ENCODE measurements around the gene CYFIP1. TPM values are rescaled to one million over a fixed set of nuclear protein-coding genes. Genes with fewer than 3 reads are reported as not detected.

Gene CYFIP1
- total and polyA plus RNA-seq, 7 experiments from 2014 or later, result 0.40 to 37.8 (median 10.0) TPM

- H3K9me3 Mint-ChIP-seq, result no peaks in the 10 kb centered on the region
- Histone ChIP-seq H3K27ac (ENCODE audit: low read depth, low read length) (no peak overlapping the region), H3K4me1 (ENCODE audit: control insufficient read depth in 2 of 2, insufficient read depth in 2 of 2, low read length in 2 of 2) (no peaks in the 10 kb centered on the region), H3K4me3 (ENCODE audit: low read length) (no peak overlapping the region), H3K9me3 (ENCODE audit: control insufficient read depth in 2 of 3, low read length in 3 of 3) (no peaks in the 10 kb centered on the region), H3K27me3 (ENCODE audit: control insufficient read depth in 2 of 2, insufficient read depth in 2 of 2, low read length in 2 of 2) (no peaks in the 10 kb centered on the region), H3K36me3 (ENCODE audit: control insufficient read depth in 2 of 3, insufficient read depth in 3 of 3, low read length in 3 of 3) (no peaks in the 10 kb centered on the region)
- DNase-seq, result no peak
- no peak for ATAC-seq
- POLR2A ChIA-PET, result no interaction called here
- H3K4me1 Mint-ChIP-seq, result peaks cover 0 to 6% (median 0%) of the 10 kb centered on the region in 7 donors
- H3K4me3 Mint-ChIP-seq, result no peak overlapping the region
- no peaks in the 10 kb centered on the region for H3K36me3 Mint-ChIP-seq
- H3K27ac Mint-ChIP-seq, result no peak overlapping the region
- H3K27me3 Mint-ChIP-seq, result no peaks in the 10 kb centered on the region
- intact Hi-C loops (cut with micrococcal nuclease), result no loop called here
- CTCF ChIA-PET, result no interaction called here
Measured at GRCh38 chr15:22891426-22892210, 88.5 kb downstream of the CYFIP1 start.

GRCh38 chr15:22890296-22890695 is 89.9 kb downstream of the CYFIP1 start:
- Mint-ChIP-seq H3K36me3 (no peaks in the 10 kb centered on the region), H3K27ac (no peak overlapping the region), H3K4me3 (no peak overlapping the region), H3K4me1 (peaks cover 0 to 2% (median 0%) of the 10 kb centered on the region in 7 donors), H3K27me3 (no peaks in the 10 kb centered on the region), H3K9me3 (no peaks in the 10 kb centered on the region)
- Histone ChIP-seq H3K4me3 (ENCODE audit: low read length) (no peak overlapping the region), H3K36me3 (ENCODE audit: control insufficient read depth in 2 of 3, insufficient read depth in 3 of 3, low read length in 3 of 3) (no peaks in the 10 kb centered on the region), H3K27ac (ENCODE audit: low read depth, low read length) (no peak overlapping the region), H3K27me3 (ENCODE audit: control insufficient read depth in 2 of 2, insufficient read depth in 2 of 2, low read length in 2 of 2) (no peaks in the 10 kb centered on the region), H3K4me1 (ENCODE audit: control insufficient read depth in 2 of 2, insufficient read depth in 2 of 2, low read length in 2 of 2) (no peaks in the 10 kb centered on the region), H3K9me3 (ENCODE audit: control insufficient read depth in 2 of 3, low read length in 3 of 3) (no peaks in the 10 kb centered on the region)
- CTCF ChIA-PET, result no interaction called here
- no peak for DNase-seq
- POLR2A ChIA-PET, result no interaction called here
- ATAC-seq, result no peak
- intact Hi-C loops (cut with micrococcal nuclease), result no loop called here

DNA sequence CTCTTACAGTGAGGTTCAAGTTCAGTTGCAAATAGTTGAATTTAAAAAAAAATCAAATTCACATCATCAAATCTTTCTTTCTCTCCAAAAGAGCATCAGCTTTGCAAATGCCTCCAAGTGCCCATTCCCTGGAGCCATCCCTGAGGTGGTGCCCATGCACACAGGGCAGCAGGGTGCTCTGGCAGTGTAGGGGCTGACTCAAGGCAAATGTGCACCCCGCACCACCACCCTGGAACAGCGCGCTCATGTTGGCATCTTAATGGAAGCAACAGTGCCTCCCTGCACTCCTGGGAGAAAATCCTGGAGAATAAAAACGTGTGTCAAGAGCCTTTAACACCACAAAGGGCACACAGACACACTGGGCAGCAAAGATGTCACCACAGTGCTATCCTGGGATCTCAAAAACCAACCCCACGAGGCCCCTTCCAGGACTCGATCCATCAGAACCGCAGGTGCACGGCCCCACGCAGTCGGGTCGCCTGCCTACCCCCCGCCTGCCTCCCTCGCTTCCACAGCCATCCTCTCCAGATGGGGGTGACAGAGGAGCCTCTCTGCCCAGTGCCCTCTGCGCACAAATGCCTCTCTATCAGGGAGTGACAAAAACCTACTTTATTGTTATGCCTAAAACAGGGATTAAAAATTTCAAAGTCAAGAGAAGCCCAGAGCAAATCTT is 90.9 kb downstream of the CYFIP1 start:
- no peaks in the 10 kb centered on the region for H3K27me3 ChIP-seq (ENCODE audit: control insufficient read depth in 2 of 2, insufficient read depth in 2 of 2, low read length in 2 of 2)
- no peaks in the 10 kb centered on the region for H3K4me1 ChIP-seq (ENCODE audit: control insufficient read depth in 2 of 2, insufficient read depth in 2 of 2, low read length in 2 of 2)
- H3K36me3 ChIP-seq (ENCODE audit: control insufficient read depth in 2 of 3, insufficient read depth in 3 of 3, low read length in 3 of 3), result no peaks in the 10 kb centered on the region
- DNase-seq (no peak), ATAC-seq (no peak)
- intact Hi-C loops (cut with micrococcal nuclease), result no loop called here
- Mint-ChIP-seq H3K27ac (no peak overlapping the region), H3K4me1 (no peaks in the 10 kb centered on the region), H3K27me3 (no peaks in the 10 kb centered on the region), H3K36me3 (no peaks in the 10 kb centered on the region), H3K9me3 (no peaks in the 10 kb centered on the region), H3K4me3 (no peak overlapping the region)
- H3K9me3 ChIP-seq (ENCODE audit: control insufficient read depth in 2 of 3, low read length in 3 of 3), result no peaks in the 10 kb centered on the region
- H3K4me3 ChIP-seq (ENCODE audit: low read length), result no peak overlapping the region
- ChIA-PET POLR2A (no interaction called here), CTCF (no interaction called here)
- no peak overlapping the region for H3K27ac ChIP-seq (ENCODE audit: low read depth, low read length)

DNA sequence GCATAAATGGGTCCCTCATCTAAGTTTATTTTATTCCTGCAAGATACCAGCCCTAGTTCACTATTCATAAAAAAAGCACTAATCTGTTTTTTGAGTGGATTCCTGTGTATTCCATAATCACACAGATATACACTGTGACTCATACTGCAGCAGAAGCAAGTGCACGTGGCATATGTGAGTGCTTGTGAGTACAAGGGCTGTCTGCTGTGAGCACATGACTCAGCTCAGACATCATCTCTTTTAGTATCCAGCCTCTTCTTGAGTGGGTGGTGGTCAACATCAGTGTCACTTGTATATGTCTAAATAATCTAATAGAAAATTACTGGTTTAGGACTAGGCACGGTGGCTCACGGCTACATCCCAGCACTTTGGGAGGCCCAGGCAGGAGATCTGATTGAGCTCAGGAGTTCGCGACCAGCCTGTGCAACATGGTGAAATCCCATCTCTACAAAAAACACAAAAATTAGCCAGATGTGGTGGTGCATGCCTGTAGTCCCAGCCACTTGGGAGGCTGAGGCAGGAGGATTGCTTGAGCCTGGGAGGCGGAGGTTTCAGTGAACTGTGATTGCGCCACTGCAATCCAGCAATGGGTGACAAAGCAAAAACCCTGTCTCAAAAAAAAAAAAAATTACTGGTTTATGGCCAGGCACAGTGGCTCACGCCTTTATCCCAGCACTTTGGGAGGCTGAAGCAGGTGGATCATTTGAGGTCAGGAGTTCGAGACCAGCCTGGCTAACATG is 91.9 kb downstream of the CYFIP1 start:
- ATAC-seq, result no peak
- H3K4me3 ChIP-seq (ENCODE audit: low read length), result no peak overlapping the region
- intact Hi-C loops (cut with micrococcal nuclease), result no loop called here
- Mint-ChIP-seq H3K36me3 (no peaks in the 10 kb centered on the region), H3K9me3 (no peaks in the 10 kb centered on the region), H3K27ac (no peak overlapping the region), H3K4me1 (no peaks in the 10 kb centered on the region), H3K27me3 (no peaks in the 10 kb centered on the region), H3K4me3 (no peak overlapping the region)
- H3K27ac ChIP-seq (ENCODE audit: low read depth, low read length), result no peak overlapping the region
- no peak for DNase-seq
- H3K9me3 ChIP-seq (ENCODE audit: control insufficient read depth in 2 of 3, low read length in 3 of 3), result no peaks in the 10 kb centered on the region
- no peaks in the 10 kb centered on the region for H3K36me3 ChIP-seq (ENCODE audit: control insufficient read depth in 2 of 3, insufficient read depth in 3 of 3, low read length in 3 of 3)
- H3K4me1 ChIP-seq (ENCODE audit: control insufficient read depth in 2 of 2, insufficient read depth in 2 of 2, low read length in 2 of 2), result no peaks in the 10 kb centered on the region
- POLR2A ChIA-PET, result no interaction called here
- no peaks in the 10 kb centered on the region for H3K27me3 ChIP-seq (ENCODE audit: control insufficient read depth in 2 of 2, insufficient read depth in 2 of 2, low read length in 2 of 2)
- CTCF ChIA-PET, result no interaction called here

DNA sequence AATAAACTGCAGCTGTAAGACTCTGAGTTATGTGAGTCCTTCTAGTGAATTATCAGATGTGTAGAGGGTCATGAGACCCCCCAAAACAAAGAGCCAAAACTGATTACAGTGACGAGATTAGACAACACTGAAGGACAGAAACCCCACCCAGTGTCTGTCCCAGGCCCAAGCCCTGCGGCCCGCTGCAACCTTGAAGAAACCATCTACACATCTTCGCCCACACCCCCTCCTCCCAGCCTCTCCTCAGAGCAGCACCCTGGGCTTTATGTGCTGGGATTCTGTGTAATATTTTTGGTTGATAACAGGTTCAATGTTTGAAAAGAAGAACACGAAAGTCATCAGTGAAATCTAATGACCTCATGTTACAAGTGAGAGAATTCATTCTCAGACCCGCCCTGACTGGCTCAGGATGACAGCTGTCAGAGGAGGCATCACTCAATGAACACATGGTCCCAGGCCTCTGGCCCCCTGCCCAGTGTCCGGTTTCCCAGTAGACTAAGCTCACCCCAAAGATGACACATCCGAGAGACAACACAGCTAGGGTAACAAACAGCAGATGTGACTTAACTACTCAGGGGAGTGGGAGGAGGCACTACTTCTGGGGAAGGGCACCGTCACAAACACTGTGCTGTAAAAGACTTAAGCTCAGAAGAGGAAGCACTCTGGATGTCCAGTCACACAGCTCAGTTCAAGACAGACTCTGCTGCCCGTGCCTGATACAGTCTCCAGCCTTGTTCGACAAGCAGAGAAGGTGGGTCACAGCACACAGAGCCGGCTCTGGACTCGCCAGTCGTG is 92.8 kb downstream of the CYFIP1 start:
- no peak overlapping the region for H3K4me3 Mint-ChIP-seq
- no peaks in the 10 kb centered on the region for H3K27me3 Mint-ChIP-seq
- H3K27ac ChIP-seq (ENCODE audit: low read depth, low read length), result no peak overlapping the region
- H3K4me1 ChIP-seq (ENCODE audit: control insufficient read depth in 2 of 2, insufficient read depth in 2 of 2, low read length in 2 of 2), result no peaks in the 10 kb centered on the region
- no peaks in the 10 kb centered on the region for H3K36me3 ChIP-seq (ENCODE audit: control insufficient read depth in 2 of 3, insufficient read depth in 3 of 3, low read length in 3 of 3)
- no peaks in the 10 kb centered on the region for H3K36me3 Mint-ChIP-seq
- CTCF ChIA-PET, result no interaction called here
- intact Hi-C loops (cut with micrococcal nuclease), result no loop called here
- no peaks in the 10 kb centered on the region for H3K4me1 Mint-ChIP-seq
- no peaks in the 10 kb centered on the region for H3K9me3 ChIP-seq (ENCODE audit: control insufficient read depth in 2 of 3, low read length in 3 of 3)
- ATAC-seq (no peak), DNase-seq (no peak)
- no peak overlapping the region for H3K4me3 ChIP-seq (ENCODE audit: low read length)
- no peaks in the 10 kb centered on the region for H3K9me3 Mint-ChIP-seq
- no peaks in the 10 kb centered on the region for H3K27me3 ChIP-seq (ENCODE audit: control insufficient read depth in 2 of 2, insufficient read depth in 2 of 2, low read length in 2 of 2)
- POLR2A ChIA-PET, result no interaction called here
- no peak overlapping the region for H3K27ac Mint-ChIP-seq

- Histone ChIP-seq H3K4me1 (ENCODE audit: control insufficient read depth in 2 of 2, insufficient read depth in 2 of 2, low read length in 2 of 2) (no peaks in the 10 kb centered on the region), H3K36me3 (ENCODE audit: control insufficient read depth in 2 of 3, insufficient read depth in 3 of 3, low read length in 3 of 3) (no peaks in the 10 kb centered on the region), H3K9me3 (ENCODE audit: control insufficient read depth in 2 of 3, low read length in 3 of 3) (no peaks in the 10 kb centered on the region), H3K27ac (ENCODE audit: low read depth, low read length) (no peak overlapping the region), H3K4me3 (ENCODE audit: low read length) (no peak overlapping the region), H3K27me3 (ENCODE audit: control insufficient read depth in 2 of 2, insufficient read depth in 2 of 2, low read length in 2 of 2) (no peaks in the 10 kb centered on the region)
- peaks cover 0 to 5% (median 0%) of the 10 kb centered on the region in 5 donors for H3K36me3 Mint-ChIP-seq
- no peaks in the 10 kb centered on the region for H3K9me3 Mint-ChIP-seq
- DNase-seq (no peak), ATAC-seq (no peak)
- no peaks in the 10 kb centered on the region for H3K27me3 Mint-ChIP-seq
- H3K27ac Mint-ChIP-seq, result no peak overlapping the region
- ChIA-PET POLR2A (no interaction called here), CTCF (no interaction called here)
- H3K4me3 Mint-ChIP-seq, result no peak overlapping the region
- H3K4me1 Mint-ChIP-seq, result no peaks in the 10 kb centered on the region
- intact Hi-C loops (cut with micrococcal nuclease), result no loop called here
Measured at GRCh38 chr15:22885120-22885519, 95.0 kb downstream of the CYFIP1 start.

Measured in naive thymus-derived CD4-positive, alpha-beta T cell (primary cell).